GM18505 (cell line): Measurements from ENCODE around the gene OR6J1.
"Not testable (repeated sequence)": the region's sequence is repeated elsewhere in the genome, so short reads cannot be mapped to it uniquely, and the experiment has no call there.

Experiments
- ATAC-seq: cut with Tn5 transposase; IDR thresholded peaks from one replicate; pipeline ENCODE4 v1.9.1; 2021; ENCODE audit not compliant: unreplicated experiment
- POLR2A ChIP-seq: IDR thresholded peaks from 4 replicates; pipeline ENCODE4 v1.6.1; 2011; ENCODE audit warnings: borderline replicate concordance; ENCODE audit not compliant: insufficient read depth, insufficient read length; ENCODE audit errors: extremely low read depth

OR6J1 gene

GRCh38 chr14:22644305-22644635 is at the start of gene OR6J1:
TSS of gene OR6J1 (minus strand) at chr14:22644352. CDS start at chr14:22634811, 9,541 bp downstream.
- ATAC-seq: no peak
- no peak for TF ChIP-seq POLR2A

- ATAC-seq: no peak
- no peak for TF ChIP-seq POLR2A
These were observed 48.0 kb upstream of the OR6J1 start for GRCh38 chr14:22692194-22692593.

DNA sequence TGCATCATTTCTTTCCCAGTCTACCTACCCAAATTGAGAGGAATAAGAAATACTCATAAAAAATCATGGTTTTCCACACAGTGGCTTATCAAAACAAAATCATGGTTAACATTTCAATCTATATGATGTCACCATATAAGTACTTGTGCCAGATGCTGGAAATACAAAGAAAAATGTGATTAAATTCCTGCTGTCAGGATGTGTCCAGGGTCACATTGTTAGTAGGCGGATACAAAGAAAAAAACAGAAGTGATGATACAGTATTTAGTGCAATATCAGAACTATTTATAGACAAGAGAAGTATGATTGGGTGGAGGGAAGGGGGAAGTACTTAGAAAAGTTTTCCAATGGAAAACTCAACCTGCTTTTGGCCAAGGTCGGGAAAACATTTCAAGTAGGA is 47.0 kb upstream of the OR6J1 start:
- no peak for ATAC-seq
- TF ChIP-seq POLR2A: no peak

DNA sequence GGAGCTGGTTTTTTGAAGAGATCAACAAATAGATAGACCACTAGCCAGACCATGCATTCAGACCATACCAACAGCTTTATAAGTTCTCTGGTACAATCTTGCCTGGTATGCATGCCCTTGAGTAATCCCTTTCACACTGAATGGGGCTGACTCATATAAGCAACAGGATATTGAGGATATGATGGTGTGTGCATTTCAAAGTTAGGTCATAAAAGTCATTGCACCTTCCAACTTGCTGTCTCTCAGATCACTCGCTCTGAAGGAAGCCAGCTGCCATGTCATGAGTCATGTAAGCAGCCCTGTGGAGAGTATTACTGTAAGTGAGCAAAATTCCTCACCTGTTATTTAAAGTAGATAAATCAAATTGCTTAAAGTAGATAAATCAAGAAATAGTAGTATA is 45.0 kb upstream of the OR6J1 start:
- ATAC-seq: no peak
- no peak for TF ChIP-seq POLR2A

GRCh38 chr14:22687969-22688368 is 43.8 kb upstream of the OR6J1 start:
- ATAC-seq: not testable (repeated sequence)

GRCh38 chr14:22686176-22686611 is 42.0 kb upstream of the OR6J1 start:
- ATAC-seq: not testable (repeated sequence)

- no peak for ATAC-seq
- no peak for TF ChIP-seq POLR2A
These were observed 41.3 kb upstream of the OR6J1 start for GRCh38 chr14:22685467-22685866.

DNA sequence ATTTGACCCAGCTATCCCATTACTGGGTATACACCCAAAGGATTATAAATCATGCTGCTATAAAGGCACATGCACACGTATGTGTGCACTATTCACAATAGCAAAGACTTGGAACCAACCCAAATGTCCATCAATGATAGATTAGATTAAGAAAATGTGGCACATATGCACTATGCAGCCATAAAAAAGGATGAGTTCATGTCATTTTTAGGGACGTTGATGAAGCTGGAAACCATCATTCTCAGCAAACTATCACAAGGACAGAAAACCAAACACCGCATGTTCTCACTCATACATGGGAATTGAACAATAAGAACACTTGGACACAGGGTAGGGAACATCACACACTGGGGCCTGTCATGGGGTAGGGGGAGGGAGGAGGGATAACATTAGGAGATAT is 39.3 kb upstream of the OR6J1 start:
- not testable (repeated sequence) for ATAC-seq

DNA sequence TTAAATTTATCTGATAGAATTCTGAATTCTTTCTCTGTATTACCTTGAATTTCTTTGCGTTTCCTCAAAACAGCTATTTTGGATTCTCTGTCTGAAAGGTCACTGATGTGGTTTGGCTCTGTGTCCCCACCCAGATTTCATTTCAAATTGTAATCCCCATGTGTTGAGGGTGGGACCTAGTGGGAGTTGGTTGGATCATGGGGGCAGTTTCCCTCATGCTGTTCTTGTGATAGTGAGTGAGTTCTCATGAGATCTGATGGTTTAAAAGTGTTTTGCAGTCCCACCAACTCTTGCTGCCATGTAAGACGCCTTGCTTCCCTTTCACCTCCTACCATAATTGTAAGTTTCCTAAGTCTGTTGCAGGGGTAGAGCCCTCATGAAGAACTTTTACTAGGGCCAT is 34.1 kb upstream of the OR6J1 start:
- no peak for ATAC-seq
- no peak for TF ChIP-seq POLR2A

DNA sequence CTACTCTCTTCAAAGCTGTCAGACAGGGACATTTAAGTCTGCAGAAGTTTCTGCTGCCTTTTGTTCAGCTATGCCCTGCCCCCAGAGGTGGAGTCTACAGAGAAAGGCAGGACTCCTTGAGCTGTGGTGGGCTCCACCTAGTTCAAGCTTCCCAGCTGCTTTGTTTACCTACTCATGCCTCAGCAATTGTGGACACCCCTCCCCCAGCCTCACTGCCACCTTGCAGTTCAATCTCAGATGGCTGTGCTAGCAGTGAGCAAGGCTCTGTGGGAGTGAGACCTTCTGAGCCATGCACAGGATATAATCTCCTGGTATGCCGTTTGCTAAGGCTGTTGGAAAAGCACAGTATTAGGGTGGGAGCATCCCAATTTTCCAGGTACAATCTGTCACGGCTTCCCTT is 33.4 kb upstream of the OR6J1 start:
- ATAC-seq: not testable (repeated sequence)

DNA sequence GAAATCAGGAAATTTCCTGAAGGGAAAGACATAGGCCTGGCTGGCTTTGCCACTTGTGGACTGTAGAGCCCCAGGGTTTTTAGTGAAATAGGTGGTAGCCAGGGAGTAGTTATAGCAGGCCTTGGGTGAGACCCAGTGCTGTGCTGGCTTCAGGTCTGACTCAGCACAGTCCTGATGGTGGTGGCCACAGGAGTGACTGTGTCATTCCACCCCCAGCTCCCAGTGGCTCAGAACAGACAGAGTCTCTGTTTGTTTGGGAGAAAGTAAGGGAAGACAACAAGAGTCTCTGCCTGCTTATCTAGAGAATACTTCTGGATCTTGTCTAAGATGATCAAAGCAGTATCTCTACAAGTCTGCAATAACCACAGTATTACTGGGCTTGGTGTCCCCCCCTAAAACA is 27.5 kb upstream of the OR6J1 start:
- TF ChIP-seq POLR2A: no peak
- ATAC-seq: no peak

GRCh38 chr14:22668863-22669262 is 24.7 kb upstream of the OR6J1 start:
- ATAC-seq: no peak
- TF ChIP-seq POLR2A: no peak

GRCh38 chr14:22668417-22668816 is 24.3 kb upstream of the OR6J1 start:
- ATAC-seq: no peak
- no peak for TF ChIP-seq POLR2A

DNA sequence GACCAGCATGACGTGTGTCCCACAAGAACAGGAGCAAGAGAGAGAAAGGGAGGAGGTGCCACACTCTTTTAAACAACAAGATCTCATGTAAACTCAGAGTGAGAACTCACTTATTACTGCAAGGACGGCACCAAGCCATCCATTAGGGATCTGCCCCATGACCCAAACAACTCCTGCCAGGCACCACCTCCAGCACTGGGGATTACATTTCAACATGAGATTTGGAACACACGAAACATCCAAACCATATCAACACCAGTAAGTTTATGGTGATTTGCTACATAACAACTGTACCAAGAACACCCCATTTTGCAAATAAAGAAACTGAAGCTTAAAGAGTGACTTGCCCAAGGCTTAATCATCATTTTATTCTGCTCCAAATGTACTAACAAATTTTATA is 23.7 kb upstream of the OR6J1 start:
- ATAC-seq: no peak
- no peak for TF ChIP-seq POLR2A

DNA sequence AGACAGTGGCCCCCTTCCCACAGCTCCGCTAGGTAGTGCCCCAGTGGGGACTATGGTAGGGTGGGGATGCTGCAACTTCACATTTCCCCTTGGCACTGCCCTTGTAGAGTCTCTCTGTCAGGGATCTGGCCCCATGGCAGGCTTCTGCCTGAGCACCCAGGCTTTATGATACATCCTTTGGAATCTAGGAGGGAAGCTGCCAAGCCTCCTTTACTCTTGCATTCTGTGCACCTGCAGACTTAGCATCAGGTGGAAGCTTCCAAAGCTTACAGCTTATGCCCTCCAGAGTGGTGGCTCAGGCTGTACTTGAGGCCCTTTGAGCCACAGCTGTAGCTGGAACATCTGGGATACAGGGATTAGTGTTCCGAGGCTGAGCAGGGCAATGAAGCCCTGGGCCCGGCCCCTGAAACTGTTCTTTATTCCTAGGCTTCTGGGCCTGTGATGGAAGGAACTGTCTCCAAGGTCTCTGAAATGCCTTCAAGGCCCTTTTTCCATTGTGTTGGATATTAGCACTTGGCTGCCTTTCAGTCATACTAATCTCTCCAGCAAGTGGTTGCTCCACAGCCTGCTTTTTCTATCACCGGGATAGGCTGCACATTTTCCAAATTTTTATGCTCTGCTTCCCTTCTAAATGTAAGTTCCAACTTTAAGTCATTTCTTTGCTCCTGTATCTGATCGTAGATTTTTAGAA is 22.2 kb upstream of the OR6J1 start:
- no peak for ATAC-seq
- TF ChIP-seq POLR2A: no peak
